ENCODE measurements around the gene NUP62. TPM values are rescaled to one million over a fixed set of nuclear protein-coding genes. Genes with fewer than 3 reads are reported as not detected.

The NUP62 gene
- total RNA-seq, 1 experiment from 2014 or later: 127 TPM

GRCh38 chr19:49874503-49875157 is 54.7 kb downstream of the NUP62 start:
- H3K56ac ChIP-seq (ENCODE audit: insufficient read length, low read depth, low read length): no peak overlapping the region
- no peak overlapping the region for H3T11ph ChIP-seq (ENCODE audit: low read length)
- Mint-ChIP-seq H3K9me3 (no peaks in the 10 kb centered on the region), H3K4me3 (peak overlapping the region in 1 of 2 experiments; percentile 43; a peak in 3 of 5 replicates), H3K36me3 (ENCODE audit: insufficient read depth in 1 of 3, low read depth in 3 of 3) (peaks cover 11 to 22% (median 15%) of the 10 kb centered on the region in 3 experiments), H3K27me3 (ENCODE audit: low read depth) (no peaks in the 10 kb centered on the region), H3K27ac (peak overlapping the region in 2 of 3 experiments; percentile 45 to 86; a peak in 4 of 7 replicates), H3K4me1 (peaks cover 23 to 31% of the 10 kb centered on the region in 2 experiments)
- no peak overlapping the region for H2BK5ac ChIP-seq (ENCODE audit: insufficient read length, low read length)
- no peak for TF ChIP-seq CTCF (conservative IDR thresholded peaks at IDR 0.05)
- peaks cover 2% of the 10 kb centered on the region; the same call in 1 of the 2 replicates for H3K4me1 ChIP-seq (ENCODE audit: insufficient read depth, low read length)
- no peak overlapping the region for H3K27ac ChIP-seq (ENCODE audit: insufficient read length, low read depth, low read length)
- no peak overlapping the region for H3K14ac ChIP-seq (ENCODE audit: insufficient read depth, low read length)
- no peak overlapping the region for H3K4me2 ChIP-seq (ENCODE audit: insufficient read depth, insufficient read length, low read length)
- H2BK12ac ChIP-seq (ENCODE audit: insufficient read length, low read depth, low read length): no peak overlapping the region
- H4K91ac ChIP-seq (ENCODE audit: insufficient read length, low read depth, low read length): no peak overlapping the region
- H4K5ac ChIP-seq (ENCODE audit: insufficient read length, low read depth, low read length): no peak overlapping the region
- no peak overlapping the region for H2AFZ ChIP-seq (ENCODE audit: low read length)
- H4K8ac ChIP-seq (replicated peaks; ENCODE audit: insufficient read length, low read depth, low read length): no peak overlapping the region
- no peak overlapping the region for H2BK15ac ChIP-seq (ENCODE audit: low read depth, low read length)
- H3K4ac ChIP-seq (ENCODE audit: low read depth, low read length): no peak overlapping the region
- H2AK5ac ChIP-seq (ENCODE audit: insufficient read length, low read length): no peak overlapping the region
- WGBS (ENCODE audit: extremely low coverage, insufficient read length, low lambda C conversion rate): no CpG with 5 or more reads among the region's 11 CpGs
- H4K20me1 ChIP-seq (ENCODE audit: control insufficient read depth, insufficient read depth, insufficient read length): no peaks in the 10 kb centered on the region
- no peak overlapping the region for H3K18ac ChIP-seq (ENCODE audit: insufficient read length, low read depth, low read length)
- no peak overlapping the region for H2BK20ac ChIP-seq (ENCODE audit: low read depth, low read length, poor library complexity, severe bottlenecking)
- H3K79me1 ChIP-seq (ENCODE audit: insufficient read depth, low read depth, low read length, poor library complexity, severe bottlenecking): no peaks in the 10 kb centered on the region
- no peaks in the 10 kb centered on the region for H3K9me3 ChIP-seq (ENCODE audit: control insufficient read depth, low read depth, low read length)
- H3K27me3 ChIP-seq (ENCODE audit: insufficient read depth, low read length): no peaks in the 10 kb centered on the region
- H2BK120ac ChIP-seq (ENCODE audit: low read depth, low read length, poor library complexity, severe bottlenecking): no peak overlapping the region
- H3K79me2 ChIP-seq (ENCODE audit: insufficient read depth, low read length): no peaks in the 10 kb centered on the region; the same call in 1 of the 2 replicates
- no peak overlapping the region for H3K23ac ChIP-seq (ENCODE audit: insufficient read length, low read depth, low read length)
- H3K23me2 ChIP-seq (ENCODE audit: insufficient read length, low read depth, low read length, poor library complexity, severe bottlenecking): peaks cover 17% of the 10 kb centered on the region
- no peak for DNase-seq
- no peak overlapping the region for H3K9ac ChIP-seq (ENCODE audit: extremely low read depth, insufficient read length, low read length)
